NCI-H146 treated with DMSO at 0.1 percent for 48 hours (cell line): ENCODE results near the gene TSACC.

Experiments used
- DNase-seq: peaks from one replicate; lab custom pipeline; 2025; ENCODE audit not compliant: unreplicated experiment; lab: John Stamatoyannopoulos, UW

TSACC gene

DNA sequence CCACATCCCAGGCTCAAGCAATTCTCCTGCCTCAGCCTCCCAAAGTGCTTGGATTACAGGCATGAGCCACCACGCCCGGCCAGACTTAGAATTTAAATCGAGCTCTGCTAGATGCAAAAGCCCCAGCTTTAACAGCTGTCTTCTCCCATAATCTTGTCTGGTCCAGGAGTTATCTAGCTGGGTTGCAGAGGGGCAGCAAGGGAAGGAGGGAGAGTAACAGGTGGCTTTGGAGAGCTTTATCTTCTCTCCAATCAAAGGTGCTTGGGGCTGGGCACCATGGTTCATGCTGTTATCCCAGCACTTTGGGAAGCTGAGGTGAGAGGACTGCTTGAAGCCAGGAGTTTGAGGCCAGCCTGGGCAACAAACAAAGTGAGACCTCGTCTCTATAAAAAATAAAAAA is 34.5 kb downstream of the TSACC start:
- DNase-seq: no peak

- no peak for DNase-seq
Measured at GRCh38 chr1:156373546-156373945, 35.2 kb downstream of the TSACC start.

DNA sequence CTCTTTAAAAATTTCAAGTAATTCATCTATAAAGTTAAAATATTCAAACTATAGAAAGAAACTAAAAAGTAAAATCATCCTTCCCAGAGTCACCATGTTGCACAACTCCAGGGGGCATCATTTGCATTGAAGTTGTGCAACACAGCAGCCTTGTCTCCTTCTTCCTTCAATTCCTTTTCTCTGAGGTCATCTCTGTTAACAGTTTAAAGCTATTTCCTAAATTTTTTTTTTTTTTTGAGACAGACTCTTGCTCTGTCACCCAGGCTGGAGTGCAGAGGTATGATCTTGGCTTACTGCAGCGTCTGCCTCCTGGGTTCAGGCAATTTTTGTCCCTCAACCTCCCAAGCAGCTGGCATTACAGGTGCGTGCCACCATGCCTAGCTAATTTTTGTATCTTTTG is 37.8 kb downstream of the TSACC start:
- DNase-seq: no peak

GRCh38 chr1:156376958-156377919 is 38.9 kb downstream of the TSACC start:
- DNase-seq: no peak

DNA sequence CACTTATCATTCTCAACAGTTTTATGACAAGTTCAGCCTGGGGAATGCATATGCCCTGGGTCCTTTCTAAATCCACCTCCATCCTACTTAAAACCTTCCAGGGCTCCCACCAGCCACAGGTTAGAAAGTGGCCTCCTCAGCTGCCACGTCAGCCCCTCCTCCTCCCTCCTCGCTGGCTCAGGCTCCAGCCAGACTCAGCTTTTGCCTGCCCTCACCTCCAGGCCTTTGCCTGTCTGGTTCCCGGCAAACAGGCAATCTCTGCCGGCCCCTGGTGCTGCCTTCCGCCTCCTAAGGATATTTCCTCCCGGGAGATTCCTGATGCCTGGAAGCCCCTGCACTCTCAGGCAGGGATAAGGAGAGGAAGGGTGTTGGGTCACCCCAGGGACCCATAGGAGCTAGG is 40.2 kb downstream of the TSACC start:
- DNase-seq: no peak

DNA sequence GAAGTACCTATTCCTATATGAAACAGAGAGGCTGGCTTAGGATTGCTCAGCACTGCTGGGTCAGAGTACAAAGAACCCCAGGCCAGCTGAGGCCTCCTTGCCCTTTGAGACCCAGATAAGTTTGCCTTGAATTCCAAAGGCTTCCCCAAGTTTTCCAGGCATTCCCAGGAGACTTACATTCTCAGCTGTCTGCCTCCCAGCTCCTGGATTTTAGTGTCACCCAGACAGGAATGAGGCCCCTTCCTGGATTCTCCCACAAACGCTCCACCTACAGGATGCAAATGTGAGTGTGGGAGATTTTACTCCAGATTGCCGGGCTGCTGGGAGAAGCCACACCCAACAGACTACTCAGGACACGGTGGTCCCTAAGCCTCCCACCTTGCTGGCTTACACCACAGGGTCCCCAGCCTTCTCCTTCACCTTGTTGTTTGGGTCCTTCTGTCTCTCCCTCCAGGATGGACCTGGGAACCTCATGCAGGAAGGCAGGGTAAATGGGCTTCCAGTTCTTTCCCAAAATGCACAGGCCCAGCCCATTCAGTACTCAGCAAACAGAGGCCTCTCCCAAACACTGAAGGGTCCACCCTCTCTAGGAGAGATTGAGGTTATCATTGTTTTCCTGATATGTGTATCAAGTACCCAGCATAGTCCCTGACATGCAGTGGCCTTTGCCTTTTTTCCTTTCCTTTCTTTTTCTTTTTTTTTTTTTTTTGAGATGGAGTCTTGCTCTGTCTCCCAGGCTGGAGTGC is 41.3 kb downstream of the TSACC start:
- no peak for DNase-seq

- no peak for DNase-seq
Measured at GRCh38 chr1:156382561-156382960, 44.2 kb downstream of the TSACC start.

- peak; percentile 36 for DNase-seq
Measured at GRCh38 chr1:156383023-156383422, 44.7 kb downstream of the TSACC start.

DNA sequence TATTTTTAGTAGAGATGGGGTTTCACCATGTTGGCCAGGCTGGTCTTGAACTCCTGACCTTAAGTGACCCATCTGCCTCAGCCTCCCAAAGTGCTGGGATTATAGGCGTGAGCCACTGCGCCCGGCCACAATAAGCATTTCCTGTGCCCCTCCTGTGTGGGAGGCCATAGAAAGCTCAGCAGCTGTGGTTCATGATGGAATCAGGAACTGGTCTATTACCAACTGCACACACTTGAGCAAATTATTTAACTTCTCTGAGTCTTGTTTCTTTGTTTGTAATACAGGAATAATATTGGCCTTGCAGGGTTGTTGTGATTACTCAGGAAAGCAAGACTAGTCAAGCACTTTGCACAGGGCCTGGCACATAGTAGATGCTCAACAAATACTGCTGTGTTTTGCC is 45.7 kb downstream of the TSACC start:
- no peak for DNase-seq

- no peak for DNase-seq
Measured at GRCh38 chr1:156384658-156385057, 46.3 kb downstream of the TSACC start.

GRCh38 chr1:156385534-156386031 is 47.3 kb downstream of the TSACC start:
- DNase-seq: peak; percentile 41

GRCh38 chr1:156386134-156386901 is 48.0 kb downstream of the TSACC start:
- DNase-seq: no peak

DNA sequence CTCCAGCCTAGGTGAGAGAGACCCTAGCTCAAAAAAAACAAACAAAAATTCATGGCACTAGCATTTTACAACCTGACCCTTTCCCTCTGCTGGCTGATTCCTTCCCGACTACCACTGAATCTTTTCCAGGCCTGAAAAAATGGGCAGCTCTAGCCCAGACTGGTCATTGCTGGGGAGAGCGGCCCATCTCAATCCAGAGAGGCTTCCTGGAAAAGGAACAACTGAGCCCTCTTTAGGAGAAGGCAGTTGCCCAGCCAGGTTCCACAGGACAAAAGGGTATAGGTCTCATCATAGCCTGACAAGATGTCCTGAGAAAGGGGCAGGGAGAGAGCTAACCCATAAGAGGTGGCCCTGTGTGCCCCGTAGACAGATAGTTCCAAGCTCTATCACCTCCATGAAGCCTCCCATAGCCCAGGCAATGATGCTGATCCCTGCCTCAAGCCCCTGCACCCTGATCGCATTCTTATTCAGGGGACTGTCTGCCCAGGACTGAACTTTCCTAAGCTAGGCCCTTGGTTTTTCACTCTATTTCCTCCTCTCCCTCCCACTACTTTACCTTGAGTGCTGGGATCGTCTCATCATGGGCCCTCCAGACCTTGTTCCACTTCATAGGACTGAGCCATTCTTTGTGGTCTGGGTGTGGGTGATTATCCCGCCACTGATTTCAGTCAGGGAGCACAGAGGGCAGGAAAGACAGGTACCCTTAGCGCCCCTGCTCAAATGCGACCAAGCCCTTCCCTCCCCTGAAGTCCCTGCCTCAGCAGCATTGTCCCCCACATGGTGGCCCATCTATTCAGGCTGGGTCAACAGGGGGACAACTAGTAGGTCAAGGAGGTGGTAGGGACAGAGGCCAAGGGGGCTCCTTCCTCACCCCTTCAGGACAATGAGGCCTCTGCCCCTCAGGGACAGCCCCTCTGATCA is 48.9 kb downstream of the TSACC start:
- DNase-seq: no peak

DNA sequence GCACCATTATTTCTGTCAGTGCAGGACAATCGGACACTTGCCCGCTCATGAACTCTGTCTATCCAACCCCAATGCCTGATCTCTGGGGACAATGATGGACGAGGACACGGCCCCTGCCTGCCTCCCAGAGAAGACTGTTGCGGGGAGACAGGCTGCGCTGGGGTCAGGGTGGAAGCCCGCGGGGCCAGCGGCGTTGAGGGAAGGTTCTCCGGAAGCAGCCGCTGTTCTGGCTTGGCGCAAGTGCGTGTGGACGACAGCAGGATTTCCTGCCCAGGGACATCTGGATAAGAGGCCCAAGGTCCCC is 49.5 kb downstream of the TSACC start:
- DNase-seq: no peak

DNA sequence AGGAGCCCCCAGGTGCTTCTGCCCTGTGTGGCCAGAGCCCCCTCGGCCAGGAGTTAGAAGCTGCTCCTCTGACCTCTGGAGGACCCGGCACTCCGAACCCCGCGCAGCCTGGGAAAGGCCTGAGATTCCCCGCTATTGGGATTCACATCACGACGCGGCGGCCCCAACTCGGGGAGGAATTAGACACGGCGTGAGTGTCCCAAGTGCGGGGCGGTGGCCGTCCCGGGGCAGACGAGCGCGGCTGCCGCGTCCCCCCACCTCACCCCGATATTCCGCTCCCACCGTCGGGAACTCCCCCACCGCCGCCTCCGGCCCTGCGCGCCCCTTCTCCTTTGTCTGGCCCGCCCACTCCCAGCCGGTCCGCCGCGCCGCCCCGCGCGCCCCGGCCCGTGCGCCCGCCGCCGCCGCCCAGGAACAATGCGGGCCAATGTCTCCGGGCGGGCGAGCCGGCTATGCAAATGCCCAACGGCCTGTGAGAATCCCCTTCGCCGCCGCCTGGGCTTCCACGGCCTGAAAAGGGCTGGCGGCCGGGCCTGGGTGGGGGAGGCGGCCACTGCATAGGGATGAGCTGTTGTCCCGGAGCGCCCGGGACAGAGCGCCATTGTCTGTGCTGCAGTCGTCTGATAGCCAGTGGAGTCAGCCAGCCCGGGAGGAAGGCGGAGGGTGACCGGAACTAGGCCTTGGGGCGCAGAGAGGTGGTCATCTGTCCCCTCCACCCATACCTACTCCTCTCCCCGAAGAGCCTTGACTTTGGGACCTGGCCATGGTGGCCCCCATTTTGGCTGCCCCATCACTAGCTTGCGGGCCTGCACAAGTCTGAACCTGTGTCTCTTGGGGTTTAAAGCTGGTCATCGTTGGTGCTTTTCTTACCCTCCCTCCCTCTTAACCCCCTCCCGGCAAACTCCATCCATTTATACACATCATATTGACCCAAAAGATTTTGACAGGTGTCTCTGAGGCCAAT is 50.1 kb downstream of the TSACC start:
- no peak for DNase-seq

DNA sequence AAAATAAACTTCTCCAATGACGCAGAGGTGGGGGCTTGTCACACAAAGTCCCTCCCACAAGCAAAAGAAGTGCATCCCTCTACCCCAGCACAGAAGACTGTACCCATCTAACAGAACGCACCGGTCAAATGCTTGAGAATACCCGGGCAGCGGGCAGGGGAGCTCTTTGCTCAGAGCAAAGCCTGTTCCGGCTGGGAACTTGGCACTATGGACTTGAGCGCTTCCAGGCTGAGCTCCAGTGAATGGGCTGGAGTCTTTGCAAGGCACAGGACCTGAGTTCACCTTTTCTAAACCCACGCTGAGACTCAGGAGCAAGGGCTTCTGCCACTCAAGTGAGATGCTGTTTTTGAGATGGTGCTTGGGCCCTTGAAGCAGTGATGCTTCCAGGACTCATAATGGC is 51.0 kb downstream of the TSACC start:
- no peak for DNase-seq

- no peak for DNase-seq
Measured at GRCh38 chr1:156390469-156391365, 52.4 kb downstream of the TSACC start.

- no peak for DNase-seq
Measured at GRCh38 chr1:156391366-156391677, 53.0 kb downstream of the TSACC start.
